ENCODE results near the gene SAPCD2. TPM values are rescaled to one million over a fixed set of nuclear protein-coding genes. Genes with fewer than 3 reads are reported as not detected.
"Not testable (repeated sequence)": the region's sequence is repeated elsewhere in the genome, so short reads cannot be mapped to it uniquely, and the experiment has no call there.

The SAPCD2 gene
- 58.9 and 76.5 TPM in 2 replicates for polyA plus RNA-seq (2014; cell fraction: cytosol; rRNA removed)
- polyA plus RNA-seq (2014; cell fraction: nucleus; rRNA removed) = 89.1 and 125 TPM in 2 replicates

DNA sequence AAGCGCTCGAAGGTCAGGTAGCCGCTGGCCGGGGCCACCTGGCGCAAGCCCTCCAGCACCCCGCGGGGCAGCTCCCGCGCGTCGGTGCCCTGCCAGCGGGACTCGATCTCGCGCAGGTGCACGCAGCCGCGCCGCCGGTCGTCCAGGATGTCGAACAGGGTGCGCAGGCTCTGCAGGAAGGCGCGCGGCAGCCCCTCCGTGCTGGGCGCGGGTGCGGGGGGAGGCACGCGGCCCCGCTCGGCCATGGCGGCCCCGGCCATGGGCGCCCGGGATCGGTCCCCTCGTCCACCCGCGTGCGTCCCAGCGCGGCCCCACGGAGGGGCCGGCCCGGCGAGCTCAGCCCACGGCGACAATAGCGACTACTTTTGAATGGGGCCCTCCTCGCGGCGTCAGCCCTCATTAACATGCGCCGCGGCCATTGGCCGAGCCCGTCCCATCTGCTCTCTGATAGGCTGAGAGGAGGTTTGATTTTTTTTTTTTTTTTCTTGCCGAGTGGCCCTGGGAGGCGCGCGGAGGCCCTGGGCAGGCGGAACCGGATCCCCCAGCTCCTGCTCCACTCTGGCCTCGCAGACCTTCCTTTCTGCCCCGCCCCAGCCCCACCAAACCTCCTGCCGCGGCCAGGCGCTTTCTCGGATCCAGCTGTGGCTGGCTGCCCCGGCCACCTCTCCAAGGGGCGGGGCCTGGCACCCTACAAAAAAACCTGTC, at the start of gene SAPCD2:
Gene SAPCD2, minus strand, starts transcription at position 357 of the 705 bp plus-strand sequence. Its CDS starts 97 bp downstream, at position 260.
- DNase-seq (ENCODE audit: low spot score) = peak; percentile 96

GRCh38 chr9:137118092-137118603, 47.8 kb upstream of the SAPCD2 start:
- DNase-seq (ENCODE audit: low spot score) = not testable (repeated sequence)

DNA sequence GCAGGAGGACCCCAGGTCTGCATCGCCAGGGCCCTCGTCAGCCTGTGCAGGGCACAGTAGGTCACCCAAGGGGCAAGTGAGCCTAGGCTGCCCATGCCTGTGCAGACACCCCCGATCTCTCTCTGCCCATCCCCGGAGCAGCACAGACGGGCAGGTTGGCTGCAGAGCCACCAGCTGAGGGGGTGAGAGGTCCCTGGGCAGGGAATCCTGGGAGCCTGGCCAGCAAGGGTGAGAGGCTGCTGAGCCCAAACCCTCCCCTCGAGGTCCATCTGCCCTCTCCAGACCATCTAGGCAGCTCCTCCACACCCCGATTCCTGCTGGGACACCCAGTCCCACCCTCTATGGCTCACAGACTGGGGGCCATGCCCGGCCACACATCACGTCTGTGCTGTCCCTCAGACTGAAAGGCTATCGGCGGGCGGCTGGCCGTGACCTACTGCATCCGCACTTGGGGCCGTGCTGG, 46.9 kb upstream of the SAPCD2 start:
- no peak for DNase-seq (ENCODE audit: low spot score)

GRCh38 chr9:137116728-137117127, 46.4 kb upstream of the SAPCD2 start:
- no peak for DNase-seq (ENCODE audit: low spot score)

DNA sequence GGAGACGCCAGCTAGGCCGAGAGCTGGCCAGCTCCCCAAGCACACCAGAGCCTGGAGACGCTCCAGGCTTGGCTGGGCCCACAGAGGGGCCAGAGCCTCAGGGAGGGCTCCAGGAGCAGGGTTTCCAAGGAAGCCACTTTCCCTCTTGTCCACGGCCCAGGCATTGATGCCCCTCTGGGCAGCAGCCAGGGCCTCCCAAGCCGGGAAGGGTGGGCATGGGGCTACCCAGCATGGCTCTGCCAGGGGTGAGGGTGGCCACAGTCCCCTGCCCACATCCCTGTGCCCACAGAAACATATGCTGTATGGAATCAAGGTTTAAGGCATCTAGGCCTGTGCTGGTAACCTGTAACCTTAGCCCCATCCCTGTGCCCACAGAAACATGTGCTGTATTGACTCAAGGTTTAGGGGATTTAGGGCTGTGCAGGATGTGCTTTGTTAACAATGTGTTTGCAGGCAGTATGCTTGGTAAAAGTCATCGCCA, 45.7 kb upstream of the SAPCD2 start:
- no peak for DNase-seq (ENCODE audit: low spot score)

DNA sequence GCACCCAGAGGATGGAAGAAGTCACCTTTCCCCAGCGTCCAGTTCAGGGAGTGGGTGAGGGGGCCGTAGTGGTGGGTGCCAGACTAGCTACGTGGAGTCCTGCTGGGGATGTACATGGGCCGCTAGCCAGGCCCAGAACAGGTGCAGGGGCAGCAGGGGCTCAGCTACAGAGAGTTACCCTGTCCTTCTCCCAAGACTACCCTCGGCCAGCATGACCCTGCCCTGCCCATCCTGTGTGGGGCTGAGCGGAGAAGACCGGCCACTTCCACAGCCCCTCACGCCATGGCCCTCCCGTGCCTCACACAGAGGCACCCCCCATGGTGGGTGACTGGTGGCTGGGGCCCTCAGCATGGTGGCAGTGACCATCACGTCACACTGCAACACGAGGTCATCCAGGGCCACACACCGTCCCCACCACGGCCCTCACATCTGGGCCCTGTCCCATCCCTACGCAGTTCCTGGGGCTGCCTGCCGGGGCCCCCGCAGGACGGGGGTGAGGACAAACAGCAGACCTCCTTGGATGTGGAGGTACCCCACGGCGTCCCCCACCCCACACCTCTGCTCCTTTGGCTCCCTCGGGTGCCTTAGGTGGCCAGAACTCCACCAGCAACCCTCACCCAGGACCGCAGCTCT, 45.2 kb upstream of the SAPCD2 start:
- no peak for DNase-seq (ENCODE audit: low spot score)

- no peak for DNase-seq (ENCODE audit: low spot score)
These were observed 44.4 kb upstream of the SAPCD2 start, which contains the start of gene DPP7 for GRCh38 chr9:137114613-137115393. Gene DPP7 (minus strand): TSS chr9:137114733. CDS start chr9:137114713, 20 bp downstream.

DNA sequence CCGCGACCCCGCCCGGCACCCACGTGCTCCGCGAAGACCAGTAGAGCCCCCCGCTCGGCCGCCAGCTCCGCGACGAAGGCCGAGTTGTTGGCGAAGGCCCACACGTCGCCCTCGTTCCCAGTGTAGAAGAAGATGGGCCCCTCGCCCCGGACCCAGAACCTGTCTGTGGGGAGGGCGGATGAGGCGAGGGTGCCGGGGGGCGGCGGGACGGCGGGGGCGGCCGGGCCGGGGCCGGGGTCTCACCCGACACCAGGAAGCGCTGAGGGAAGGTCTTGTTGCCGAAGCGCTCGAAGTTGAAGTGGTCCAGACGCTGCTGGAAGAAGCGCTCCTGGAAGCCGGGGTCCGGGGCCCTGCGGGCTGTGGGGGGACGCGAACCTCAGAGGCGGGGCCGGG, 43.9 kb upstream of the SAPCD2 start:
- DNase-seq (ENCODE audit: low spot score) = no peak

DNA sequence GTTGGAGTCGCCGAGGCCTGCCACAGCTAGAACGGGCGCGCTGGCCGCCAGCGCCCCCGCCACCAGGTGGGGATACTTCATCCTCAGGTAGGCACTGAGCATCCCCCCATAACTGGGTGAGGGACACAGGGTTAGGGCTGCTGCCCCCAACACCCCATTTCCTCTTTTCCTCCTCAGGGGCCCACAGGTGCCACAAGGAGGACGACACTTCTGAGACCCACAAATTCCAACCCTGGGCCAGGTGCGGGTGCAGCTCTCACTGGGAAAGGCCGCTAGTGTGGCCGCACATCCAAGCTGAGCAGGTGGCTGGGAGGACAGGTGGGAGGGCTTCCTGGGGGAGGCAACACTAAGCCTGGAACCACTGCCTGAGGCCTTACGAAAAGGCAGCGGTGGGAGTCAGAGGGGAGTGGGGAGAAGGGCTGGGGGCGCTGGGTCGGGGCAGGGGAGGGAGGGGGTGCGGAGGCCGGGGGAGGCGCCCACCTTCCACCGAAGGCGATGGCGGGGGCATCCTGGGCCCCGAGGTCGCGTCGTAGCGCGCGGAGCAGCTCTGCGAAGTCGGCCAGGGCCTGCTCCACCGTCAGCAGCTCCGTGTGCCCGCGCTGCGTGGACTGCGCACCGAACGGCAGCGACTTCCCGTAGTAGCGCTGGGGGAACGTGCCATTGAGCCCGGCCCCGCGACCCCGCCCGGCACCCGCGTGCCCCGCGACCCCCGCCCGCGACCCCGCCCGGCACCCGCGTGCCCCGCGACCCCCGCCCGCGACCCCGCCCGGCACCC, 43.2 kb upstream of the SAPCD2 start:
- DNase-seq (ENCODE audit: low spot score) = no peak

DNA sequence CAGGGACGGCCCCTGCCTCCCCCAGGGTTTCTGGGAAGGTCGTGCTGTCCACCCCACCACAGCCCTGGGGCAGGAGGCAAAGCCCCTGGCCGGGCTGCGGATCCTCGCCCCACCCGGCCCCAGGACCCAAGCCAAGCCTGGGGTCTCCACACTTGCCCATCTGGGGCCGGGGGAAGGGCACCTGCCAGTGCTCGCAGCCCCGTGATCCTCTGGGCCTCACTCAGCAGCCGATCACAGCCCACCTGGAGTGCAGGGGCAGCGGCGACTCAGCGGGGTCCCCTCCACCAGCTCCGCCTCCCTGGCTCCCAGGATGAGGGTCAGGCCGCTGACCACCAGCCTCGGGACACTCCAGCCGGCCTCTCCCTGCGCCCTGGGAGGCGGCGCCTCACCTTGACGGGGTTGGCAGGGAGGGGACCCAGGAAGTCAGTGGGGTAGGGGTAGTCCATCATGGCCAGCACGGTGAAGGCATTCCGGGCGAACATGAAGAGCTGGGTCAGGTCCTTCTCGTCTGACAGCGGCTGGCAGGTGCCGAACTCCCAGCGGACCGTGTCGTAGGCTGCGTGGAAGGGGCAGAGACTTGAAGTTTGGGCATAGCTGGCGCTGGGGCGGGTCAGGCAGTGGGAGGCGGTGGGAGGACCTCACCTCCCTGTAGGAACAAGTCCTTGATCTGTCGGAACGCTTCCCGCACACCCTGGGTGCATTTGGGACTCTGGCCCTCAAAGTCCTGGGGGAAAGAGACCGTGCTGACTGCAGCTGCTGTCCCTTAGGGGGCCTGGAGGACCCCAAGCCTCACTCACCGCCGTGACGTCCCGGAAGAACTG, 42.4 kb upstream of the SAPCD2 start:
- no peak for DNase-seq (ENCODE audit: low spot score)

DNA sequence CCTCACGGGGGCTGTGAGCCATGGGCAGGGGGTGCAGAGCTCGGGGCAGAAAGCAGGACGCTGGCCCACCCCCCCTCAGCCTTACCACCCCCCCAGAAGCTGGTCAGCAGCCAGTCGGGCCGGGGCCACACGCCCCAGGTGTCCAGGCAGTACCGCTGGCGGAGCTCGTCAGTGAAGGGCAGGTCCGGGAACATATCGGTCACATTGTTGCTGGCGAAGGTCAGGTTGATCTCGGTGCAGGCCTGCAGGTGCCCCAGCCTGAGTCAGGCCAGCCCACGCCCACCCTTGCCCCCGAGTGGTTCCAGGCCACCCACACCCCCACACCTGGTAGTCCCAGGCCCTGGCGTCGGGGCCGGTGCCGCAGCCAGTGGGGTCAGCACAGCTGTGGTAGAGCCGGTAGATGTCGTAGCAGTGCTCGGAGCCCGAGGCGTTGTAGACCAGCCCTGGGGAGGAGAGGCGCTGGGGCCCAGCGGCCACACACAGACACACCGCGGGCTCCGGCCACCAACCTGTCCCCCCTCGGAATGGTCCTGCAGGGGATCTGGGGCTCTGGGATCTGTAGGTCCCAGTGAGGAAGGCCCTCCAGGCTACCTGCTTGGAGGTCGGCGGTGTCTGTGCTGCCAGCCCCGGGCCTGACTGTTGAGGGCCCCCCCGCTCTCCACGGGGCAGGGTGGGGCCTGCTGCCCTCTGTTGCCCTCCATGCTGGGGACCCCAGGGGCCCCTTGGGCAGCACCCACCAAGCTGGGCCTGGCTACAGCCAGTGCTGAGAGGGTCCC, 41.6 kb upstream of the SAPCD2 start:
- no peak for DNase-seq (ENCODE audit: low spot score)

DNA sequence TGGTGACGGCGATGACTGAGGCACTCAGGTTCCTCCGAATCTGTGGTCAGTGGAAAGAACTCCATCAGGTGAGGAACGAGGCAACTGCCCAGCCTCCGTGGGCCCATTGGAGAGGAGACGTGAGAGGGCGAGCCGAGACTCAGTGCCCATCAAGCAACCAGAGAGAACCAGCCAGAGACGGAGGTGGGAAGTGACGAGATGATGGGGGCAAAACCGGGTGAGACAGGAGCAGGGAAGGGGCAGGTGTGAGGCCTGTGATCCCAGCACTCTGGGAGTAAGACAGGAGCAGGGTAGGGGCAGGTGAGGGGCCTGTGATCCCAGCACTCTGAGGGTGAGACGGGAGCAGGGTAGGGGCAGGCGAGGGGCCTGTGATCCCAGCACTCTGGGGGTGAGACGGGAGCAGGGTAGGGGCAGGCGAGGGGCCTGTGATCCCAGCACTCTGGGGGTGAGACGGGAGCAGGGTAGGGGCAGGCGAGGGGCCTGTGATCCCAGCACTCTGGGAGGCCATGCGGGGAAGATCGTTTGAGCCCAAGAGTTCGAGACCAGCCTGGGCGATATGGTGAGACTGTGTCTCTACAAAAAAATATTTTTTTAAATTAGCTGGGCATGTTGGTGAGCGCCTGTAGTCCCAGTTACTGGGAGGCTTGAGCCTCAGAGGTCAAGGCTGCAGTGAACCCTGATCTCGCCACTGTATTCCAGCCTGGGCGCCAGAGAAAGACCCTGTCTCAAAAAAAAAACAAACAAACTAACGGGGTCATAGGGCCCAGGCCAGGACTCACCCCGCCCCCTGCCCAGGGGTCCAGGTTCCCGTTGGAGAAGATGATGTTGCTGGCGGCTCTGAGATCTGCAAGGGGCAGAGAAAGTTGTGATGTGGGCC, 40.8 kb upstream of the SAPCD2 start:
- no peak for DNase-seq (ENCODE audit: low spot score)

DNA sequence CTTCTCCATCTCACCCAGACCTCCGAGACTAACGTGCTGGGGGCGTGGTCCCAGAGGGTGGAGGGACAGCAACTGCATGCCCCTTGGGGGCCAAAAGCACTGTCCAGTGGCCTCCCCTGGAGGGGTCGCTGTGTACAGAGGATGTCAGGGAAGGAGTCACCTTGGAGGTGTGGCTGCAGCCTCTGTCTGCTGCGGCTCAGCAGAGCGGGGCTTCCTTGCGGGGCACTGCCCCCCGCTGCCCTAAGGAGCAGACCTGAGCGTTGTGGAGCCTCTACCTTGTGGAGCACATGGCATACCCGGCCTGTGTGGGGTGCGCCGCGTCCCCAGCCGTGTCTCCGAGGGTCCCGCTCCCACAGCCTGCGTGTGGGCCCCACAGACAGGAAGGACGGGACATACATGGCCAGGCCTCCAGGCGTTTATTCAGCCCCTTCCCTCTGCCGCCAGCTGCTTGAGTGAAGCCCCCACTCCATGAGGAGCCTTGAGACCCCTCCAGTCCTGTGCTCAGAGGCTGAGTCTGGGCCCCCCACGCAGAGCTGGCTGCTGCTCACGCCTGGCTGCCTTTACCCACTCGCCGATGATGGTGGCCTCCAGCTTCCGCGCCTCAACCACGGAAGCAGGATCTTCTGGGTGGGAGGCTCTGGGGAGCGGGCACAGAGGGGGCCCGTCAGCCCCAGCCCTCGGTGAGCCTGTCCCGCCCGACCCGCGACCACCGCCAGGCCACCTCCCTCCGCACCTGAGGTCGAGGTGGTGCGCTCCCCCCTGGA, 40.0 kb upstream of the SAPCD2 start:
- no peak for DNase-seq (ENCODE audit: low spot score)

- no peak for DNase-seq (ENCODE audit: low spot score)
These were observed 39.1 kb upstream of the SAPCD2 start for GRCh38 chr9:137109250-137110146.

DNA sequence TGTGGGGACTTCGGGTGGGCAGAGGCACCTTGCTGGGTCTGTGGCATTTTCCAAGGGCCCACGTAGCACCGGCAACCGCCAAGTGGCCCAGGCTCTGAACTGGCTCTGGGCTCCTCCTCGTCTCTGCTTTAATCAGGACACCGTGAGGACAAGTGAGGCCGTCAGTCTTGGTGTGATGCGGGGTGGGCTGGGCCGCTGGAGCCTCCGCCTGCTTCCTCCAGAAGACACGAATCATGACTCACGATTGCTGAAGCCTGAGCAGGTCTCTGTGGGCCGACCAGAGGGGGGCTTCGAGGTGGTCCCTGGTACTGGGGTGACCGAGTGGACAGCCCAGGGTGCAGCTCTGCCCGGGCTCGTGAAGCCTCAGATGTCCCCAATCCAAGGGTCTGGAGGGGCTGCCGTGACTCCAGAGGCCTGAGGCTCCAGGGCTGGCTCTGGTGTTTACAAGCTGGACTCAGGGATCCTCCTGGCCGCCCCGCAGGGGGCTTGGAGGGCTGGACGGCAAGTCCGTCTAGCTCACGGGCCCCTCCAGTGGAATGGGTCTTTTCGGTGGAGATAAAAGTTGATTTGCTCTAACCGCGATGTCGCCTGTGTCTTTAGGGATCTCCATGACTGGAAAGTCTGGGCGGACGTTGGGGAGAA, 38.4 kb upstream of the SAPCD2 start:
- no peak for DNase-seq (ENCODE audit: low spot score)

DNA sequence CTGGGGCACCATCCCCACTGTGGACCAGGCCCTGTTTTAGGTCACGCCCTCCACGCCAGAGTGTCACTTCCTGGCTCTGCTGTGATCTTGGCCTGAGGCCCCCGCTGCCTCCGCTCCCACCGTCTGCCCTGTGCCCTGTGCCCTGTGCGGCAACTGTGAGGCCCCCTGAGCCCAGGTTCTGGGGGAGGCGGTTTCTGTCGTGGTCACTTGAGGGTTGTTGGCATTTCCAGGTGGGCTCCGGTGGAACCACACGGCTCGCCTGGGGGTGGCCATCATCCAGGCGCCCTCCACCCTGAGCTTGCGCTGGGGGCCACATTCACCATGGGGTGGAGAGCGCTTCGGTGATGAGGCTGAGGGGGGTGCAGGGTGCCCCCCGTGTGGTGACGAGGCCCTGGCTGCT, 37.6 kb upstream of the SAPCD2 start:
- DNase-seq (ENCODE audit: low spot score) = no peak

Measured in SK-N-DZ (cell line).